HEK293 (cell line): Measurements from ENCODE around the gene GAS2L2.

Source experiments
- CTCF ChIA-PET: fragments of 350-600 bp; formaldehyde crosslinking; extraction: SDS; loops from one replicate; lab custom pipeline; 2021; ENCODE audit warnings: antibody characterized with exemption; lab: Yijun Ruan, JAX
- POLR2A ChIA-PET: fragments of 300-600 bp; formaldehyde crosslinking; extraction: SDS; loops from one replicate; lab custom pipeline; 2020; ENCODE audit warnings: antibody characterized with exemption, inconsistent platforms; lab: Yijun Ruan, JAX
- H3K27ac ChIP-seq: fragments of 200-500 bp; sonication (Bioruptor generic); 2 replicates; pipeline ENCODE4 v1.5.1; 2014; ENCODE audit warnings: low read depth, low read length, control low read depth, inconsistent platforms; ENCODE audit errors: extremely low read depth
- H3K36me3 ChIP-seq, 2 experiments: fragments of 200-500 bp in 1 of 2; sonication (Bioruptor generic) in 1 of 2; 1 replicate in 1 of 2; 2 replicates in 1 of 2; pipeline ENCODE4 v1.5.1; 2014 to 2017; ENCODE audit warnings: inconsistent platforms in 2 of 2, low read length in 2 of 2; ENCODE audit not compliant: control insufficient read depth in 2 of 2, insufficient read depth in 1 of 2
- H3K4me1 ChIP-seq: fragments of 200-500 bp; sonication (Bioruptor generic); 2 replicates; pipeline ENCODE4 v1.5.1; 2014; ENCODE audit warnings: mild to moderate bottlenecking, low read length, inconsistent platforms; ENCODE audit not compliant: control insufficient read depth, insufficient read depth
- H3K4me3 ChIP-seq: 2 replicates; pipeline ENCODE4 v1.5.1; 2011; ENCODE audit warnings: low read depth, mild to moderate bottlenecking, control low read depth, low read length, moderate library complexity
- H3K9me3 ChIP-seq: fragments of 200-500 bp; sonication (Bioruptor generic); 2 replicates; pipeline ENCODE4 v1.5.1; 2014; ENCODE audit warnings: low read depth, low read length, inconsistent platforms; ENCODE audit not compliant: control insufficient read depth, insufficient read depth
- GLIS2 ChIP-seq: fragments of 450-650 bp; formaldehyde crosslinking; IDR thresholded peaks from 2 replicates; pipeline ENCODE4 v1.5.1; 2016; ENCODE audit warnings: missing biosample characterization, missing genetic modification characterization
- PATZ1 ChIP-seq: fragments of 450-650 bp; formaldehyde crosslinking; IDR thresholded peaks from 2 replicates; pipeline ENCODE4 v1.5.1; 2016; ENCODE audit warnings: missing biosample characterization, missing genetic modification characterization
- SCRT1 ChIP-seq: fragments of 450-650 bp; formaldehyde crosslinking; IDR thresholded peaks from 2 replicates; pipeline ENCODE4 v1.5.1; 2016; ENCODE audit warnings: missing biosample characterization, missing genetic modification characterization, borderline replicate concordance
- SCRT2 ChIP-seq: fragments of 450-650 bp; formaldehyde crosslinking; IDR thresholded peaks from 2 replicates; pipeline ENCODE4 v1.5.1; 2016; ENCODE audit warnings: missing biosample characterization, missing genetic modification characterization
- ZBTB1 ChIP-seq: fragments of 450-650 bp; formaldehyde crosslinking; IDR thresholded peaks from 2 replicates; pipeline ENCODE4 v1.5.1; 2016; ENCODE audit warnings: missing biosample characterization, missing genetic modification characterization
- ZBTB10 ChIP-seq: fragments of 450-650 bp; formaldehyde crosslinking; IDR thresholded peaks from 2 replicates; pipeline ENCODE4 v1.5.1; 2016; ENCODE audit warnings: missing biosample characterization, missing genetic modification characterization
- ZBTB17 ChIP-seq: fragments of 450-650 bp; formaldehyde crosslinking; IDR thresholded peaks from 2 replicates; pipeline ENCODE4 v1.5.1; 2016; ENCODE audit warnings: missing biosample characterization, missing genetic modification characterization
- ZBTB21 ChIP-seq: fragments of 450-650 bp; formaldehyde crosslinking; IDR thresholded peaks from 2 replicates; pipeline ENCODE4 v1.5.1; 2017; ENCODE audit warnings: missing biosample characterization, missing genetic modification characterization
- ZBTB48 ChIP-seq: fragments of 450-650 bp; formaldehyde crosslinking; IDR thresholded peaks from 2 replicates; pipeline ENCODE4 v1.5.1; 2016; ENCODE audit warnings: missing biosample characterization, missing genetic modification characterization
- ZBTB6 ChIP-seq: fragments of 450-650 bp; formaldehyde crosslinking; IDR thresholded peaks from 2 replicates; pipeline ENCODE4 v1.5.1; 2017; ENCODE audit warnings: missing biosample characterization, missing genetic modification characterization
- ZFP3 ChIP-seq: fragments of 450-650 bp; formaldehyde crosslinking; IDR thresholded peaks from 2 replicates; pipeline ENCODE4 v1.5.1; 2016; ENCODE audit warnings: low read depth, missing biosample characterization, missing genetic modification characterization
- ZFP41 ChIP-seq: fragments of 450-650 bp; formaldehyde crosslinking; IDR thresholded peaks from 2 replicates; pipeline ENCODE4 v1.5.1; 2016; ENCODE audit warnings: missing biosample characterization, missing genetic modification characterization, borderline replicate concordance
- ZIC2 ChIP-seq: fragments of 450-650 bp; formaldehyde crosslinking; IDR thresholded peaks from 2 replicates; pipeline ENCODE4 v1.5.1; 2016; ENCODE audit warnings: missing biosample characterization, missing genetic modification characterization
- ZNF16 ChIP-seq: fragments of 450-650 bp; formaldehyde crosslinking; IDR thresholded peaks from 2 replicates; pipeline ENCODE4 v1.5.1; 2016; ENCODE audit warnings: low read depth, missing biosample characterization, missing genetic modification characterization
- ZNF239 ChIP-seq: fragments of 450-650 bp; formaldehyde crosslinking; IDR thresholded peaks from 2 replicates; pipeline ENCODE4 v1.5.1; 2016; ENCODE audit warnings: missing biosample characterization, missing genetic modification characterization
- ZNF335 ChIP-seq: fragments of 450-650 bp; formaldehyde crosslinking; conservative IDR thresholded peaks from 2 replicates; pipeline ENCODE4 v1.5.1; 2016; ENCODE audit warnings: missing biosample characterization, missing genetic modification characterization
- ZNF341 ChIP-seq: fragments of 450-650 bp; formaldehyde crosslinking; IDR thresholded peaks from 2 replicates; pipeline ENCODE4; 2016; ENCODE audit warnings: low read depth, missing biosample characterization, missing genetic modification characterization
- ZNF449 ChIP-seq: fragments of 450-650 bp; formaldehyde crosslinking; IDR thresholded peaks from 2 replicates; pipeline ENCODE4 v1.5.1; 2017; ENCODE audit warnings: missing biosample characterization, mild to moderate bottlenecking, missing genetic modification characterization, moderate library complexity
- ZNF501 ChIP-seq: fragments of 450-650 bp; formaldehyde crosslinking; IDR thresholded peaks from 2 replicates; pipeline ENCODE4 v1.5.1; 2016; ENCODE audit warnings: missing biosample characterization, missing genetic modification characterization
- ZNF600 ChIP-seq: fragments of 450-650 bp; formaldehyde crosslinking; IDR thresholded peaks from 2 replicates; pipeline ENCODE4 v1.5.1; 2016; ENCODE audit warnings: missing biosample characterization, missing genetic modification characterization

GAS2L2 gene

GRCh38 chr17:35732806-35733136, 20.3 kb downstream of the GAS2L2 start:
- POLR2A ChIA-PET, result interaction anchor here (1.3 to 4.1 kb wide), 2 partner anchors 8 to 154 kb away, joined by 6 to 19 read pairs; partner anchors contain the start of gene PEX12
- TF ChIP-seq ZNF16 (tag by site-specific recombination) (no peak), SCRT2 (tag by site-specific recombination) (peak; percentile 91), SCRT1 (tag by site-specific recombination) (0 out of 2 replicates have a peak, but pooled peaks have one; percentile 59), ZBTB1 (tag by site-specific recombination) (no peak), ZIC2 (0 out of 2 replicates have a peak, but pooled peaks have one; percentile 6), ZNF449 (tag by site-specific recombination) (no peak), ZBTB21 (tag by site-specific recombination) (no peak)
- H3K9me3 ChIP-seq, result no peaks in the 10 kb centered on the region
- no peak overlapping the region; the same call in 1 of the 2 replicates for H3K27ac ChIP-seq
- CTCF ChIA-PET, result interaction anchor here (0.5 to 2.1 kb wide), 3 partner anchors 12 to 54 kb away, joined by 3 to 11 read pairs (median 4); no protein-coding TSS in a partner anchor
- peaks cover 5 to 8% of the 10 kb centered on the region in 2 experiments; a peak in 2 of 3 replicates for H3K36me3 ChIP-seq
- H3K4me1 ChIP-seq, result peaks cover 18% of the 10 kb centered on the region
- H3K4me3 ChIP-seq, result peak overlapping the region; percentile 38; the same call in 1 of the 2 replicates

DNA sequence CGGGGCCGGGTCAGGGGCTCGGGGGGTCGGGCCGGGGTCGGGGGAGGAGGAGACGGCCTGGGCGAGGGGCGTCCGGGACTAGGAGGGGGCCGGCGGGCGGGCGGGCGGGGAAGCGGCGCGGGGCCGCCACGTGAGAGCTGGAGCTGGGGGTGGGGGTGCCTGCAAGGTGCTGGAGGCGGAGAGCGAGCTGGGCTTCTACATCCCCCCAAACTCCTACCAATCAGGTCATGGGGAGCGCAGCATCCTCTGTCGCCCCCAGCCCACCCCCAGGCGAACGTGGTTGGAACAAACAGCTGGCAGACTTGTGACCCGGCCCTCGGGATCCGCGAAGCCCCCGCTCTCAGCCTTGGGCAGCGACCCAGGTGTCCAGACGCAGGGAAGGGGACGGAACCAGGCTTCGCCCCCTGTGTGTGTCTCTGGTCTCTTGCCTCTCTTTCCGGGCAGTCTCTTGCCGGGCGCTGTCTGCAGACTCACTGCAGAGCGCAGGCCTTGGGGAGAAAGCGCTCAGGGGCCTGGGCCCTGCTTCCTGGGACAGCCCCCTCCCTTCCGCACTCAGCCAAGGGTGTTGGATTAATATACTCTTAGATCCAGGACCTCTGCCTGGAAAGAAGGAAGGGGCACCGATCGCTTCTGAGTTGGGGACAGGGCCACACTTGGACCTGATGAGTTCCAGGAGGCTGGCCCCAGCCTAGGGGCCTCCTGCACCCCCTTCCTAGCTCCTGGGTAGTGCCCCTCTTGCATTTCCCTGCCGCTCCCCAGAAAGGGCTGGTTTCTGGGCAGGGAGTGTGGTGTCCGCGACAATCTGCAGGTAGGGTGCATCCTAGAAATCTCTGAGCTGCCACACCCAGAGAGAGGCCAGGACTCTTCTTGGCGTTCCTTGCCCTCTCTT, 20.9 kb downstream of the GAS2L2 start:
- TF ChIP-seq ZBTB10 (tag by site-specific recombination) (peak; percentile 10; the same call in 1 of the 2 replicates), ZNF501 (tag by site-specific recombination) (no peak), ZBTB48 (tag by site-specific recombination) (0 out of 2 replicates have a peak, but pooled peaks have one; percentile 24), ZBTB6 (peak; percentile 57; the same call in 1 of the 2 replicates), ZFP3 (peak; percentile 45; the same call in 1 of the 2 replicates), ZFP41 (tag by site-specific recombination) (no peak), ZBTB17 (peak; percentile 59), GLIS2 (peak; percentile 29; the same call in 1 of the 2 replicates), ZNF335 (peak; percentile 71), ZNF600 (tag by site-specific recombination) (peak; percentile 31; the same call in 1 of the 2 replicates), ZNF239 (no peak), ZIC2 (peak; percentile 30; the same call in 1 of the 2 replicates), ZNF341 (tag by site-specific recombination) (peak; percentile 15; the same call in 1 of the 2 replicates), PATZ1 (tag by site-specific recombination) (peak; percentile 52)
- TF ChIP-seq, all 188 proteins: peak for 11
- no peaks in the 10 kb centered on the region for H3K9me3 ChIP-seq
- H3K4me1 ChIP-seq, result peaks cover 20% of the 10 kb centered on the region
- ChIA-PET POLR2A (interaction anchor here (1.2 to 4.1 kb wide), 7 partner anchors 9 to 154 kb away, joined by 3 to 19 read pairs (median 5); partner anchors contain the start of genes PEX12 and TAF15), CTCF (interaction anchor here (0.5 to 5.3 kb wide), 7 partner anchors 12 to 120 kb away, joined by 3 to 44 read pairs (median 10); no protein-coding TSS in a partner anchor)
- peak overlapping the region; percentile 63; the same call in 1 of the 2 replicates for H3K27ac ChIP-seq
- peak overlapping the region; percentile 38 for H3K4me3 ChIP-seq
- peaks cover 5 to 8% of the 10 kb centered on the region in 2 experiments; a peak in 2 of 3 replicates for H3K36me3 ChIP-seq
